ENCODE results near the gene NMRK1.

- TF ChIP-seq CTCF (conservative IDR thresholded peaks at IDR 0.05; ENCODE audit: low read depth, low read length), result no peak
- TF ChIP-seq EZH2 (IDR thresholded peaks at IDR 0.05; ENCODE audit: low read length, unreplicated experiment), result no peak
Measured at GRCh38 chr9:75111019-75111622, 23.2 kb upstream of the NMRK1 start.
